ENCODE measurements around the gene MBP.

DNA sequence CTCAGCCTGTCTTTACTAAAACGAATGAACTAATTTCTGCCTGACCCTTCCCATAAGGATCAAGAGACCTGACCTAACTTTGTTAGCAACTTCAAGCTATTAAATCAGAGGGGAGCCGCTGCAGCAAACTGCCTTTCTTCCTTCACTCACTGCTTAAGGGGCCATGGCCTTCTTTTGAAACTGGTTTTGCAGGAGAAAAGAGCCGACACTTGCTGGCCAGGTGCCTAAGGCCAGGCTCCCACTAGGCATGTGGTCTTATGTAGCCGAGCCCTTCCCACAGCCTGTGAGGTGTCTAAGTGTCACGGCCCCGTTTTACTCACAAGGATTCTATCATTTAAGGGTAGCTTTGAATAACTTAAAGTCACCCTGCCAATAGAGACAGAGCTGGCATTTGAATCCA, 179.4 kb downstream of the MBP start:
- TF ChIP-seq, protein P1, sequence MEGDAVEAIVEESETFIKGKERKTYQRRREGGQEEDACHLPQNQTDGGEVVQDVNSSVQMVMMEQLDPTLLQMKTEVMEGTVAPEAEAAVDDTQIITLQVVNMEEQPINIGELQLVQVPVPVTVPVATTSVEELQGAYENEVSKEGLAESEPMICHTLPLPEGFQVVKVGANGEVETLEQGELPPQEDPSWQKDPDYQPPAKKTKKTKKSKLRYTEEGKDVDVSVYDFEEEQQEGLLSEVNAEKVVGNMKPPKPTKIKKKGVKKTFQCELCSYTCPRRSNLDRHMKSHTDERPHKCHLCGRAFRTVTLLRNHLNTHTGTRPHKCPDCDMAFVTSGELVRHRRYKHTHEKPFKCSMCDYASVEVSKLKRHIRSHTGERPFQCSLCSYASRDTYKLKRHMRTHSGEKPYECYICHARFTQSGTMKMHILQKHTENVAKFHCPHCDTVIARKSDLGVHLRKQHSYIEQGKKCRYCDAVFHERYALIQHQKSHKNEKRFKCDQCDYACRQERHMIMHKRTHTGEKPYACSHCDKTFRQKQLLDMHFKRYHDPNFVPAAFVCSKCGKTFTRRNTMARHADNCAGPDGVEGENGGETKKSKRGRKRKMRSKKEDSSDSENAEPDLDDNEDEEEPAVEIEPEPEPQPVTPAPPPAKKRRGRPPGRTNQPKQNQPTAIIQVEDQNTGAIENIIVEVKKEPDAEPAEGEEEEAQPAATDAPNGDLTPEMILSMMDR (IDR thresholded peaks at IDR 0.05; ENCODE audit: insufficient read depth, low read length): no peak
- TF ChIP-seq POLR2AphosphoS5 (IDR thresholded peaks at IDR 0.05; ENCODE audit: low read depth) (no peak), GABPA (IDR thresholded peaks at IDR 0.05; ENCODE audit: low read depth) (no peak), SPI1 (IDR thresholded peaks at IDR 0.05; ENCODE audit: borderline replicate concordance, low read depth) (no peak)
- TF ChIP-seq, protein P2, sequence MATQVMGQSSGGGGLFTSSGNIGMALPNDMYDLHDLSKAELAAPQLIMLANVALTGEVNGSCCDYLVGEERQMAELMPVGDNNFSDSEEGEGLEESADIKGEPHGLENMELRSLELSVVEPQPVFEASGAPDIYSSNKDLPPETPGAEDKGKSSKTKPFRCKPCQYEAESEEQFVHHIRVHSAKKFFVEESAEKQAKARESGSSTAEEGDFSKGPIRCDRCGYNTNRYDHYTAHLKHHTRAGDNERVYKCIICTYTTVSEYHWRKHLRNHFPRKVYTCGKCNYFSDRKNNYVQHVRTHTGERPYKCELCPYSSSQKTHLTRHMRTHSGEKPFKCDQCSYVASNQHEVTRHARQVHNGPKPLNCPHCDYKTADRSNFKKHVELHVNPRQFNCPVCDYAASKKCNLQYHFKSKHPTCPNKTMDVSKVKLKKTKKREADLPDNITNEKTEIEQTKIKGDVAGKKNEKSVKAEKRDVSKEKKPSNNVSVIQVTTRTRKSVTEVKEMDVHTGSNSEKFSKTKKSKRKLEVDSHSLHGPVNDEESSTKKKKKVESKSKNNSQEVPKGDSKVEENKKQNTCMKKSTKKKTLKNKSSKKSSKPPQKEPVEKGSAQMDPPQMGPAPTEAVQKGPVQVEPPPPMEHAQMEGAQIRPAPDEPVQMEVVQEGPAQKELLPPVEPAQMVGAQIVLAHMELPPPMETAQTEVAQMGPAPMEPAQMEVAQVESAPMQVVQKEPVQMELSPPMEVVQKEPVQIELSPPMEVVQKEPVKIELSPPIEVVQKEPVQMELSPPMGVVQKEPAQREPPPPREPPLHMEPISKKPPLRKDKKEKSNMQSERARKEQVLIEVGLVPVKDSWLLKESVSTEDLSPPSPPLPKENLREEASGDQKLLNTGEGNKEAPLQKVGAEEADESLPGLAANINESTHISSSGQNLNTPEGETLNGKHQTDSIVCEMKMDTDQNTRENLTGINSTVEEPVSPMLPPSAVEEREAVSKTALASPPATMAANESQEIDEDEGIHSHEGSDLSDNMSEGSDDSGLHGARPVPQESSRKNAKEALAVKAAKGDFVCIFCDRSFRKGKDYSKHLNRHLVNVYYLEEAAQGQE (IDR thresholded peaks at IDR 0.05; ENCODE audit: insufficient replicate concordance, low read depth): no peak

Measured in HL-60 (cell line).